Activated CD4-positive, CD25-positive, alpha-beta regulatory T cell treated with anti-CD3 and anti-CD28 coated beads, Interleukin-2, amount 50 U/mL, for 24 hours (primary cell): ENCODE data around the gene CCDC170.

Source experiments
- ATAC-seq, 2 donors: fragments of 150-1000 bp; cut with Tn5 transposase; one replicate each; pipeline ENCODE4 v1.10.0; 2021; ENCODE audit warnings: mild to moderate bottlenecking in 1 of 2, moderate library complexity in 1 of 2

The CCDC170 gene

DNA sequence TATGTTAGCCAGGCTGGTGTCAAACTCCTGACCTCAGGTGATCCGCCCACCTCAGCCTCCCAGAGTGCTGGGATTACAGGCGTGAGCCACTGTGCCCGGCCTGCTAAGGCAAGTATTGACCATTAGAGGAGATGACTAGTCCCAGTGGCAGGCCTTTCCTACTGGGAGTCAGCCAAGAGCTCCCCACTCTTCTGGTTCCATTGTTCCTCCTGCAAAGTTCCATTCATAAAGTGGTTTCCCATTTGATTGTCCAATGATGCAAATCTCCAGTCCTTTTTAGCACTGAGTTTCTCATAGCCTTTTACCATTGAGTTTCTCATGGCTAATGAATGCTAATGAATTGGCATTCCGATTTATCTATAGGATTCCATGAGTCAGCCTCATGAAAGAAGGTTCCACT, 165.4 kb downstream of the CCDC170 start:
- ATAC-seq = no peak

DNA sequence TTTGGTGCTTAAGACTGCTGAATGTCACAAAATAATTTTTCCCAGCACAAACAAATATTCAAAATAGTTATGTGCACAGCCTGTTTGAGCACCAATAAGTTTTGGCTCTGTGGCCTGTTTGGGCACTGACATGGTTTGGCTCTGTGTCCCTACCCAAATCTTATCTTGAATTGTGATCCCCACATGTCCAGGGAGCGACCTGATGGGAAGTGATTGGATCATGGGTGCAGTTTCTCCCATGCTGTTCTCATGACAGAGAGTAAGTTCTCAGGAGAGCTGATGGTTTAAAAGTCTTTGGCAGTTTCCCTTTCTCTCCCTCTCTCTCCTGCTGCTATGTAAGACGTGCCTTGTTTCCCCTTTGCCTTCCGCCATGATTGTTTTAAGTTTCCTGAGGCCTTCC, 167.7 kb downstream of the CCDC170 start:
- no peak for ATAC-seq

DNA sequence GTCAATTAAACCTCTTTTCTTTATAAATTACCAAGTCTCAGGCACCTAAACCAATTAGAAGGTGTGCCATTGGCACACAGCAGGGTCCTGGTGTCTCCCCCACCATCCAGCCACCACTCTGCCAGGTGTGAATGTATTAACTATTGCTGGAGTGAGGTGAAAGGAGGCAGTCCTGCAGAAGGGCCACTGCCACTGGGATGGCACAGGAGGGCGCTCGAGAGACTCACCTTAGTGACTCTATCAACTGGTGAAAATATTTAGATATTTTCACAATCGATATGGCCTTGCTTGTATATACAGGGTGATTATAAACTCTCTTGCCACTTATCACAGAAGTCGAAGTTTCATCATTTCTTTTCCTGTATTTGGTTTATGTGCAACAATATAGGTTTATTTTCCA, 168.1 kb downstream of the CCDC170 start:
- no peak for ATAC-seq

DNA sequence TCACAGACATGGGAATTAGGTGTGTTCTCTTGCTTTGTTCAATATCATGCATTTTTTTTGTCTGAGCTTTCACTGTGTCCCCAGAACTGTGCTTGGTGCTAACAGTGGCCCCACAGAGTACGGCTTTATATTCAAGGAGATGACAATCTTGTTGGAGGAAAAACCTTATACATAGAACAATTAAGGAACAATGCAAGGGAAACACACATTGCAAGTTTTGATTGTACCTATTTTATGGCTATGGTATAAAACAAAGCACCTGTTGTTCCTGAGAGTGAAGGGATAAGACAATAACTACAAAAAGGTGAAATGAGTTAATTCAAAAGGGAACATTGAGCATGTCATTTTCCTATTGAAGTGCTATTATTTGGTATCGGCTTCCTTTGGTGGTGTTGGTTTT, 169.7 kb downstream of the CCDC170 start:
- ATAC-seq = no peak

DNA sequence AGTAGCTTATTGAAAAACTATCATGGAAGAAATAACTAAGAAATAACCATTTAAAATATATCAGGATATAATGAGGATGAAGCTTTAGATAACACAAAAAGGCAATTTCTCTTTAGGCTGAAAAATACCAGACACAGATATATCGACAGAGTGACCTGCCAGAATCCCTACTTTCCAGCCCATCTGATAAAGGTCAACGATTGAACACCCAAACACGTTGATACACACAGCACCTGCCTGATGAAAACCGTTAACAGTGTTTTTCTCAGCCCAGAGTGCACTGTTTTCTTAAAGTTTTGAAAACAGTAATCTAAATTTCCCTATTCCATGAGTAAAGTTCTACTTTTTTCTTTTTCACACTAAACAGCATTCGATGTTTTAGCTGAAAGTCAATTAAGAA, 170.6 kb downstream of the CCDC170 start:
- no peak for ATAC-seq

DNA sequence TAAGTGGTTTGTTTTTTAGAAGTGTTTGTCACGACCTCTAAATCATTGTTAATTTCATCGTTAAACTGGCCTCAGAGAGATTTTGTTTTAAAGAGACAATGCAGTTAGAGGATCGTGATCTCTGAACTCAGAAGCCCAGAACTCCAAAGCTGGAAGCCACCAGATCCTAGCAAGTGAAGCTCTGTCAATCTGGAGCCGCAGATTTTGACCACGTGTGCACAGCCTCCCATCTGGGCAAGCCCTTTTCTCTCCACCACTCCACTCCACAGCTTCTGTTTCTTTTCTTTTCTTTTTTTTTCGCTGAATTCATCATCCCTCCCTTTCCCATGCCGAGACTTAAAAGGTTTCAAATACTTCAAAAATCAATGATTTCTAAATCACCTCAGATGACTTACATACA, 171.5 kb downstream of the CCDC170 start:
- ATAC-seq = no peak

DNA sequence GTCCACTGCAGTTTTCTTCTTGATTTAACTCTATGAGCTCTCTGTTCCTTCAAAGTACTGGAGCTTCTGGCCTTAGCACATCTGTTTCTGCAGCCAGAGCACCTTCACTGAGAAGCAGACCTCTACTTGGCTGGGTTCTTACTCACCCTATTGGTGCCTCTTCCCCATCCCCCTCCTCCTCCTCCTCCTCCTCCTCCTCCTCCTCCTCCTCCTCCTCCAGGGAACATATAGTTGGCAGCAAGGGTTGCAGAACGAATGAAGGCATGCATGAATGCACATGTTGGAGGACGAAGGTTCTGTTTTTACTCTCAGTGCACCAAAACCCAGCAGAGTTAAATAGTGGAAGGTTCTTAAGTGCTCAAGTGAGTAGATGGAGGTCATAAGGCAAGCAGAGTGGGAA, 172.7 kb downstream of the CCDC170 start:
- no peak for ATAC-seq

DNA sequence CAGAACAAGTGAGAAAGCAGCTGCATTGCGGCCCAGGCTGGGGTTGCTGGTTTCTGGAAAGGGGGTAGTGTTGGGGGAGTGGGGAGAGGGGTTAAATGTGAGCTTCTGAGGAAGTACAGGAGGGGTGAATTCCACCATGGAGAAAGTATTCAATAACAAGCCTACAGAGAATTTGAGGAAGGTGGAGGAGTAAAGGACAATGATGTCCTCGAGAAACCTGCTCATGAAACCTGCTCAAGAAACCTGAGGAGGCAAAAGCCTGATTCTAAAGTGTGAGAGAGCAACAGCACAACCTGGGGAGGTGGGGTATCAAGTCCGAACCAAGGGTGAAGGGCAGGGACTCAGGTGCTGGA, 175.4 kb downstream of the CCDC170 start:
- no peak for ATAC-seq

DNA sequence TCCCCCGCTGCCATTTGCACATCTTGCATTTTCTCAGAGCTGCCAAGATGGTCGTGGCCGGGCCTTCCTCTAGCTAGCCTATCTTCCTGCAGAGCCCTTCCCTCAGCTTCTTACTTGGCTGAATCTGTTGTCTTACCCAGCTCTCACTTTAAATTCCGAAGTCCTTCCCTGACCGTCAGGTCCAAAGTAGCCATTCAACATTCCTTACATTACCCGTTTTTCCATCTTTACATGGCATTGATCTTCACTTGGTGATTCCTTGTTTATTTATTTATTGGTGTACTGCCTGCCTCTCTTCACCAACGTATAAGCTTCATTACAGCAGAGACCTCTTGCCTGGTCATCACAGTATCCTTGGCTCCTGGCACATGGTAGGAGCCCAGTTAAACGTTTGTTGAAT, 176.3 kb downstream of the CCDC170 start:
- ATAC-seq = no peak
